Left hindlimb (tissue), 1 donor: Measurements from ENCODE around the gene ACAP1.
"Not testable (repeated sequence)": the region's sequence is repeated elsewhere in the genome, so short reads cannot be mapped to it uniquely, and the experiment has no call there.

ENCODE experiments used
- DNase-seq: peaks from one replicate; pipeline ENCODE4 v3.0.0-alpha.2; 2018

Gene ACAP1

DNA sequence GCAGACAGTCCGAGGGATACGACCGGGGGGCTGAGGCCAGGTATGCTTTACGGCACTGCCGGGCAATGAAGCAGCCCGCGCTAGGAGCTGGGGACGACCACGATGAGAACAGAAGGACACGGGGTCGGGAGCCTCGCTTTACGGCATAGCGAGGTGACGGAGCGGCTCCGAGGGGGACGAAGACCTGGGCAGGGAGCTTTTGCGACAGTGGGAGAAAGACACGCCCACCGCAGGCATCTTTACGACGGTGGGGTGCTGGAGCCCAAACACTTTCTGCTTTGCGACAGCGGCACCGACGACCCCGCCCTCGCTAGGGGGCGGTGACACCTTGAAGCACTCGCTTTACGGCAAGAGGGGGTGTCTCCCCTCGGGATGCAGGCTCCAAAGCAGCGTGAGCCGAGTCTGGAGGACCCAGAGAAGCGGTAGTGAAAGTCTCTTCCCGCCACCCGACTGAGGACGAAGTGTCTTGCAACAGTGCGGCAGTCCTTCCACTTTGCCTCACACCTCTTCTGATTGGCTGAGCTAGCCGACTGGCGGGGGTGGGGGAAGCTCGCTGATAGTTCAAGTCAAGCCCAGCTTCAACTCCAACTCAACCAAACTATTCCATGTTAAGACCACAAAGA, 6.8 kb upstream of the ACAP1 start:
- peak; percentile 99 for DNase-seq

DNA sequence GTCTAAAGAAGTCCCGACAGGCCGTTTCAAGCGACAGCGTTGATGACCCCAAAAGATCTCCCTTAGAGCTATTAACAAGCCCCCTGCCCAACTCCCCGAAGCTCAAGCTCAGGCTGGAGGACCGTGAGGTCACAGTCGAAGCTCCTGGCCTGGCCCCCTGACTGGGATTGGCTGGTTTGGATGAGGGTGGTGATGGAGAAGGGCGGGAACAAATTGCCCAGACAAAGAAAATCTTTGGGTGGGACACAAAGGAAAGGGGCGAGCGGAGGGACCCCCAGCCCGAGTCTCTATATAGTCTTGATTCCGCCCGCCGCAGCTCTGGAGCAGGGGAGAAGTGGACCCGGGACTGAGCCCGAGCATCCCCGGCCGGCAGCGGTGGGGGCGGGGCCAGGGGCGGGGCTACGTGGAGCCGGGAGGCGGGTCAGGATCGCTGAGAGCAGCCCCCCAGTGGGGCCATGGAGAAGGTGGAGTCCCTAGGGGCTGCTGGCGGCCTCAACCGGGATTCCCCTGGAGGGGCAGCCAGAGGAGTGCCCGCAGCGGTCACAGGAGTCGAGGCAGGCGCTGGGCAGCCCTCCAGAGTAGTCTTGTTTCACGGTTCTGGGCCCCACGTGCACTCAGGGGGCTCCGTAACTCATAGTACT, 6.2 kb upstream of the ACAP1 start:
- DNase-seq, result peak; percentile 91

DNA sequence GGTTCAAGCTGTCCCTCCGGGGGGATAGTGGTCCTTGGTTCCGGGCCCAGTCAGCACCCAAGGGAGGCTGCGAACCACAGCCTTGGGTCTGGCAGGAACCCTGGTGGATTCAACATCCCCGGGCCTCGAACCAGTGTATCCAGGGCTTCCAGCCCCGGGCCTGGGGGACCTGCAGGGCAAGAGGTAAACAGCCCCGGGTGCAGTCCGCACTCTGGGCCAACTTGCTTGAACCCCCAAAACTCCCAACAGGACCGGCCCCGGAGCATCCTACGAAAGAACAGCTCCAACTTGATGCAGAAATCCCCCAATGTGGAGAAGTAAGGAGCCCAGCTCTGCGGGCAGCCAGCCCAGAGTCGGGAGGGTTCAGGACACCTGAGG, 5.7 kb upstream of the ACAP1 start:
- DNase-seq, result no peak

DNA sequence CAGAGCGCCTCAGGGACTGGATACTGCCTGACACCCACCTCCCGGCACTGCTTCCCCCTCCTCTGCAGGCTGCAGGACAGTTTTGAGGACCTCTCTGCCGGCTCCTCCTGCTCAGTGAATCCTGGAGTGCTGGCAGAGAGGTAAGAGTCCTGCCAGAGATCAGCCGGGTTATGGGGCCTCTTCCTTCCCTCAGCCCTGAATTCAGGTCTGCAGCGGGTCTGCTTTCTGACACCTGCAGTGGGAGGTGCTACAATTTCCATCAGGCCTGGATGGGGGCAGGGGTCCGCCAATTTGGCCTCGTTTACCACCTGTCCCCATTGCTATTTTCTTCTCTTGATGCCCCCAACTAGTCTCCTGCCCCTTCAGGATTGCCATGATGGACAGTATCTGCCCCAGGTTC, 4.2 kb upstream of the ACAP1 start:
- no peak for DNase-seq

DNA sequence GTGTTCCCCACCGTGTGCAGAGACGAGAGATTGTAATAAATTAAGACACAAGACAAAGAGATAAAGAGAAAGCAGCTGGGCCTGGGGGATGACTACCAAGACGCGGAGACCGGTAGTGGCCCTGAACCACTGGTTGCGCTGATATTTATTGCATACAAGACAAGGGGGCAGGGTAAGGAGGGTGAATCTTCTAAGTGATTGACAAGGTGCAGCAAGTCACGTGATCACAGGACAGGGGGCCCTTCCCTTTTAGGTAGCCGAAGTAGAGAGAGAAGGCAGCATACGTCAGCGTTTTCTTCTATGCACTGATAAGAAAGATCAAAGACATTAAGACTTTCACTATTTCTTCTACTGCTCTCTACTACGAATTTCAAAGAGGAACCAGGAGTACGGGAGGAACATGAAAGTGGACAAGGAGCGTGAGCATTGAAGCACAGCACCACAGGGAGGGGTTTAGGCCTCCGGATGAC, 3.7 kb upstream of the ACAP1 start:
- DNase-seq, result not testable (repeated sequence)

DNA sequence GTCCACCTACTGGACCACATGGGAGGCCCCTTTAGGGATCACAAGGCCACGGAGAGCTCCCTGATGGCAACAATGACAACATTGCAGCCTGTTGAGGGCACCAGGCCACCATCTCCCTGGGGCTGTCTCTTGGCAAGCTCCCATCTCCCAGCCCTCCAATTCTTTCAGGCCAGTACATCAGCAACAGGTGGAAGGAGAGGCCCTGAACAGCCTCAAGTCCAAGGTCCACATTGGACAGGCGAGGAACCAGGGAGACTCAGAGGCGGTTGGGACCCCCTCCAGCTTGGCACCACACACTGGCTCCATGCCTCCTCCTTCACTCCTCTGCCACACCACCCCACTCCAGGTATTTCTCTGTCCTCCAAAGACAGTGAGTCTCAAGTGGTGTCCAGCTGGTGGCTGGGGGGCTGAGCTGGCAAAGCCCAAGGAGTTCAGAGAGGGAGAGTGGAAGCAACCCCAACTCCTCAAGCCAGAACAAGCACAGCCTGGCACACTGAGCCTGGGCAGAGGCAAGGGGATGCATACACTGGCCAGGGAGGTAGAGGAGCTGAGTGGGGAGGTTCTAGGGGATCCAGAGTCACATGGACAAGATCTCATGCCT, 1.3 kb upstream of the ACAP1 start:
- no peak for DNase-seq

DNA sequence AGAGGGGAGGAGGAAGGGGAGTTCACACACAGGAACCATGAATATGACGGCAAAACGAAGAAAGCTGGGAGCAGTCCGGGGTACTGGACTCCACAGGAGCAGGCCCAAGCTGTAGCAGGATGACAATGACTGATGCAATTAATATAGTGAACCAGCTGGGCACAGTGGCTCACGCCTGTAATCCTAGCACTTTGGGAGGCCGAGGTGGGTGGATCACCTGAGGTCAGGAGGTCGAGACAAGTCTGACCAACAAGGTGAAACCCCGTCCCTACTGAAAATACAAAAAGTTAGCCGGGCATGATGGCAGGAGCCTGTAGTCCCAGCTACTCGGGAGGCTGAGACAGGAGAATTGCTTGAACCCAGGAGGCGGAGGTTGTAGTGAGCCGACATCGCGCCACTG, 564 bp upstream of the ACAP1 start:
- DNase-seq, result not testable (repeated sequence)

DNA sequence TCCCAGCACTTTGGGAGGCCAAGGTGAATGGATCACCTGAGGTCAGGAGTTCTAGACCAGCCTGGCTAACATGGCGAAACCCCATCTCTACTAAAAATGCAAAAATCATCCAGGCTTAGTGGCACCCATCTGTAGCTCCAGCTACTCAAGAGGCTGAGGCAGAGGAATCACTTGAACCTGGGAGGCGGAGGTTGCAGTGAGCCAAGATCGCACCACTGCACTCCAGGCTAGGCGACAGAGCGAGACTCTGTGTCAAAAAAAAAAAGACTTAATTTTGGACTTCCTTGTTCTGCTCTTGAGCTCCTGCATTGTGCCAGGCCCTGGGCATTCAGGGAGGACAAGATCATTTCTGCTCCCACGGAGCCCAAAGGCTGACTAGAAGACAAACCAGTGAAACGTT, 1.3 kb downstream of the ACAP1 start:
- DNase-seq, result not testable (repeated sequence)

DNA sequence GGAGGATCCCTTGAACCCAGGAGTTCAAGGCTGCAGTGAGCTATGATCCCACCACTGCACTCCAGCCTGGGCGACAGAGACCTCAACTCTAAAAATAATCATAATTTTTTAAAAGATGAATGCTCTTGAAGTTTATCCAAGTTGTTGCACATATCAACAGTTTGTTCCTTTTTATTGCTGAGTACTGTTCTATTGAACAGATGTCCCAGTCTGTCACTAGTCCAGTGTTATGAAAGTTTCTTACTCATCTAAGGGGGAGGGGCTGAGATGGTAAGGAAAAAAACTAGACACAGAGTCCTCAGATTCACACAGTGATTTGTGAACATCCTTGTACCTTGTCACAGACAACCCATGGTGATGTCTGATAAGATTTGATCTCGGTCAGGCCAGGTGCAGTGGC, 3.9 kb downstream of the ACAP1 start:
- DNase-seq, result no peak

DNA sequence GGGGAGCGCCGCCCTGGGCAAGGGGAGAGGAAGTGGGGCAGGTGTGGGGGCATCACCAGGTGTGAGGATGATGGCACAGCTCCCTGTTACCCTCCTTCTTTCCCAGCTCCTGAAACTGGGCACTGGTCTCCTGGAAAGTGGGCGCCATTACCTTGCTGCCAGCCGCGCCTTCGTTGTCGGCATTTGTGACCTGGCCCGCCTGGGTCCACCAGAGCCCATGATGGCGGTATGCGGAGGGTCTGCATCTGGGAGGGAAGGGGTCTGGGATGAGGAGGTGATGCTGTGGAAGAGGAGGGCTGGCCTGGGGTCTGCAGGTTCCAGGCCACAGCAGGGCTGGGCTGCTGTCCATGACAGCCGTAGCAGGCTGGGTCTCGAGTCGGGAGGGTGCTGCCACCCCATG, 5.5 kb downstream of the ACAP1 start:
- no peak for DNase-seq

DNA sequence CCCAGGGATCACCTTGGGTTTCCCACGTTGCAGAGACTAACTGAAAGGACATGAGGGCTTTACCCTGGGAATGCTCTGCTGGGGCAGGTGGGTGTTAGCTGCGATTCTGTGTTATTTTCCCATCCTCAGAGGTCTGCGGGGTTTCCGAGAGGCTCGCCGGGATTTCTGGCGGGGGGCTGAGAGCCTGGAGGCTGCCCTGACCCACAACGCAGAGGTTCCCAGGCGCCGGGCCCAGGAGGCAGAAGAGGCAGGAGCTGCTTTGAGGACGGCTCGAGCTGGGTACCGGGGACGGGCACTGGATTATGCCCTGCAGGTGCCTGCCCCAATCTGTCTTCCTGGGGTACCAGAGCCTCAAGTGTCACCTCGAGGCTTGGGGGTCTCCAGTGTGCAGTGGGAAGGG, 6.9 kb downstream of the ACAP1 start:
- DNase-seq, result no peak

DNA sequence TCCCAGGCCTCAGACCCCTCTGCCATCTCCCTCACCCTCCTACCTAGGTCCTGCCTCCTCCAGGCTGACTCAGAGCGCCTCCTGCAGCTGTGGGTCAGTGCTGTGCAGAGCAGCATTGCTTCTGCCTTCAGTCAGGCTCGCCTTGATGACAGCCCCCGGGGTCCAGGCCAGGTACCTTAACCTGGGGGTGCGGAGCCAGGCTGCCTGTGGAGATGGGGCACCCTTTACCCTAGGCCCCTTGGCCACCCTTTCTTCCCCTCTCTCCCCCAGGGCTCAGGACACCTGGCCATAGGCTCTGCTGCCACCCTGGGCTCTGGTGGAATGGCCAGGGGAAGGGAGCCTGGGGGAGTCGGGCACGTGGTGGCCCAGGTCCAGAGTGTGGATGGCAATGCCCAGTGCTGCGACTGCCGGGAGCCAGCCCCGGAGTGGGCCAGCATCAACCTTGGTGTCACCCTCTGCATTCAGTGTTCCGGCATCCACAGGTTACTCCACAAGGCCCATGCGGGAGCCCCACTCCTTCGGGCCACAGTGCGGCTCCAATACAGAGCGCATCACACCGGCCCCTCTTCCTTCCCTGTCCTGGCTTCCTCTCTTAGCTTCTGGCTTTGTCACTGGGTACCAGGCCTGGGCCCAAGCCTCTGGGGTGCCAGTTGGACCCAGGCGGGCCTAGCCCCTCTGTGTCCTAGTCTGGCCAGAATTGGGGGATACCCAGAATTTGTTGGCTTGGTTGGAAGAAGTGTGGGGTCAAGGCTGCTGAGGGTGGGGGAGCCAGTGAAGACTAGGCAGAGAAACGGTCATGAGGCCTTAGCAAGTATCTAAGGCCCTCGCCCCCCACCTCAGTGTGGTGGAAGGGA, 10.7 kb downstream of the ACAP1 start:
- no peak for DNase-seq

DNA sequence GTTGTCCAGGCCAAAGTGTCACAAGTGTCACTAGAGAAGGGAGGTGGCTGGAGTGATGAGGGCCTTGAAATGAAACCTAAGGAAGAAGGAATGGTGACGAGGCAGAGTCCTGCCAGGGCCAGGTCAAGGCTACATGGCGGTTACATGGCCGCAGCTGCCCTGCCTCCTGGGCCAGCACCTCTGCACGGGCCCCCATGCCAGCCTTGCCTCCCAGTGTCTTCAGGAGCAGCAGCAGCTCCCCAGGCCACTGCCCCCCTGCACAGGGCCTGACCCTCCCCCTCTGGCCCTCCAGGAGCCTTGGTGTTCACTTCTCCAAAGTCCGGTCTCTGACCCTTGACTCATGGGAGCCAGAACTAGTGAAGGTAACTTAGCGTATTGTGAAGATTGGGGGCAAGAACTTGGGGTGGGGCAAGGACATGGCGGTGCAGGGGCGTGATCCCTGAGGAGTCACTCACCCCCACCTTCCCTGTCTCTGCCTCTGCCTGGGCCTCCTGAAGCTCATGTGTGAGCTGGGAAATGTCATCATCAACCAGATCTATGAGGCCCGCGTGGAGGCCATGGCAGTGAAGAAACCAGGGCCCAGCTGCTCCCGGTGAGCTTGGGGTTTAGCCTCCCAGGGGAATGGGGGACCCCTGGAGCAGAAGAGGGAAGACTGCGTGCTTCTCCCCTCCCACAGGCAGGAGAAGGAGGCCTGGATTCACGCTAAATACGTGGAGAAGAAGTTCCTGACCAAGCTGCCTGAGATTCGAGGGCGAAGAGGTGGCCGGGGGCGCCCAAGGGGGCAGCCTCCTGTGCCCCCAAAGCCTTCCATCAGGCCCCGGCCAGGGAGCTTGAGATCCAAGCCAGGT, 11.5 kb downstream of the ACAP1 start:
- no peak for DNase-seq

DNA sequence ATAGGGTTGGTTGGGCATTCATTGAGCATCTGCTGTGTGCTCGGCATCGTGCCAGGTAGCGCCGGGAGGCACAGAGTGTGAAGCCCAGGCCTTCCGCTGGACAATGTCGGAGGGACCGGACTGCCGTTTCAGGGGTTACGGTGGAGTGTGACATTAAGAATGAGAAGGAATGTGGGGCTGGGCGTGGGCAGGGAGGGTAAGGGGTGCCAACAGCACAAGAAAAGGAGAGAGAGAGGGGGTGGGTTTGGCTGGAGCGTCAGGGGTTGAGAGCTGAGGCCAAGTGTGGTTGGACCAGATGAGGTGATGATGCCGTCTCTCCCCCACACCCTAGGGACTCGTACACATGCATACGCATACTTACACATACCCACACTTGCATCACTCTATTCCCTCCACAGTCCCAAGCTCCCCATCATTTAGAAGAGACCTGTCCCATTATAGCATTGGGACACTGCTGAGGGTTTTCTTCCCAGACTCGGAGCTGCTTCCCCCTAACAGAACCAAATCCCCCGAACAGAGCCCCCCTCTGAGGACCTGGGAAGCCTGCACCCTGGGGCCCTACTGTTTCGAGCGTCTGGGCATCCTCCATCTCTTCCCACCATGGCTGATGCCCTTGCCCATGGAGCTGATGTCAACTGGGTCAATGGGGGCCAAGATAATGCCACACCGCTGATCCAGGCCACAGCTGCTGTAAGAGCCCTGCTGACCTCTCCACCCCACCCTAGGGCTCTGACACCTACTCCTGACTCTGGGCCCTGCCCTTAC, 12.3 kb downstream of the ACAP1 start:
- DNase-seq, result no peak

DNA sequence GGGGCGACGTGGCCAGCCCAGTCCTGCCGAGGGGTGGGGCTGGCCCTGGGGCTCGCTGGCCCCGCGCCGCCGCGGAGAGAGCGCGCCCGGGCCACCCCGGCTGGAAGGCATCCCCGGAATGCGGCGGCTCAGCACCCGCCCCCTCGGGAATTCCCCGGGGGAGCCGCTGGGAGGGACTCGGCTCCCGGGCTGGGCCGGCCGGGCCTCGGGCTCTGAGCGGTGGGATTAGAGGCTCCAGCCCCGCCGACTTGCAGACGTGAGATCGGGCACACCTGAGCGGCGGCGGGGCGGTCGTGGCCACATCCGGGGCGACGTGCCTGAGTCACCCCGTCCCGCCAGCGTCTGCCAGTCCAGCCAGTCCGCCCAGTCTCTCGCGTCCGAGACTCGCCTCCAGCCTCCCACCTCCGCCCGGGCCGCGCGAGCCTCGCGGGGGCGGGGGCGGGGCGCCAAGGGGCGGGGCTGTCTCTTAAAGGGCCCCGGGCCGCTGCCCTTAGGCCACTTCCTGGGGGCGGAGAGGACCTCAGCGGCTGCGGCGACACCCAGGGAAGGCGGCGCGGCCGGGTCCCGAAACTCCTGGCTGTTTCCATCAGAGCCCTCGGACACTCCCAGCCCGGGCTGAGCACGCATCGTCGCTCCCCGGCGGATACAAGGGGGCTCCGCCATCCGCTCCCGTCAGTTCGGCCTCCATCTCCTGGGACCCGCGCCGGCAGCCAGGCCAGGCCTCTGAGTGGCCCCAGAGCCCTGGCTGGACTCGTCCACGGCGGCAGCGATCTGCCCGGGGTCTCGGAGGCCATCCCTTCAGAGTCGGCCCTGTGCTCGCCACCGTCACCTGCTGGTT, 15.6 kb downstream of the ACAP1 start, which contains the start of gene KCTD11:
TSS of gene KCTD11 (plus strand) at position 498 of the 838 bp plus-strand sequence.
- DNase-seq, result peak; percentile 91

DNA sequence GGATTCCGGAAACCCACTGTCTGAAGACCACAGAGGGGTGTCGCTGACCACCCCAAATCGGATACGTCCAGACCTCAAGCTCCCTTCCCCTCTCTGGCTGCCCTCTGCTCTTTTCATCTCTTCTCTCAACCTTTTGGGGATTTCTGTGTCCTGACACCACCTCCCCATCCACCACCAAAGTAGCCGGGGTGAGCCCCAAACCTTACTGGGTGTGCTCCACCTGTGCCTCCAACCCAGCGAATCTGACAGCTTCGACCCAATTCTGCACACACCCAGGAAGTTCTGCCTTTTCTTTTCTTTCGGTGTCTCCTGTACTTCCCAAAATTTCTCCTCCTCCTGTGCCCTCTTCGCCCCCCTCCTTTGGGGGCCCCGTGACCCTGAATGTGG, 16.2 kb downstream of the ACAP1 start:
- DNase-seq, result no peak

DNA sequence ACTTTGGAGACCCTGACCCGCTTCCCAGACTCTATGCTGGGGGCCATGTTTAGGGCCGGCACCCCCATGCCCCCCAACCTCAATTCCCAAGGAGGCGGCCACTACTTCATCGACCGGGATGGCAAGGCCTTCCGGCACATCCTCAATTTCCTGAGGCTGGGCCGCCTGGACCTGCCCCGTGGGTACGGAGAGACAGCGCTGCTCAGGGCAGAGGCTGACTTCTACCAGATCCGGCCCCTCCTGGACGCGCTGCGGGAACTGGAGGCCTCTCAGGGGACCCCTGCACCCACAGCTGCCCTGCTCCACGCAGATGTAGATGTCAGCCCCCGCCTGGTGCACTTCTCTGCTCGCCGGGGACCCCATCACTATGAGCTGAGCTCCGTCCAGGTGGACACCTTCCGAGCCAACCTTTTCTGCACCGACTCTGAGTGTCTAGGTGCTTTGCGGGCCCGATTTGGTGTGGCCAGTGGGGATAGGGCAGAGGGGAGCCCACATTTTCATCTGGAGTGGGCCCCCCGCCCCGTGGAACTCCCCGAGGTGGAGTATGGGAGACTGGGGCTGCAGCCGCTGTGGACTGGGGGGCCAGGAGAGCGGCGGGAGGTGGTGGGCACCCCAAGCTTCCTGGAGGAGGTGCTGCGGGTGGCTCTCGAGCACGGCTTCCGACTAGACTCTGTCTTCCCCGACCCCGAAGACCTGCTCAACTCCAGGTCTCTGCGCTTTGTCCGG, 16.7 kb downstream of the ACAP1 start:
- DNase-seq, result no peak

DNA sequence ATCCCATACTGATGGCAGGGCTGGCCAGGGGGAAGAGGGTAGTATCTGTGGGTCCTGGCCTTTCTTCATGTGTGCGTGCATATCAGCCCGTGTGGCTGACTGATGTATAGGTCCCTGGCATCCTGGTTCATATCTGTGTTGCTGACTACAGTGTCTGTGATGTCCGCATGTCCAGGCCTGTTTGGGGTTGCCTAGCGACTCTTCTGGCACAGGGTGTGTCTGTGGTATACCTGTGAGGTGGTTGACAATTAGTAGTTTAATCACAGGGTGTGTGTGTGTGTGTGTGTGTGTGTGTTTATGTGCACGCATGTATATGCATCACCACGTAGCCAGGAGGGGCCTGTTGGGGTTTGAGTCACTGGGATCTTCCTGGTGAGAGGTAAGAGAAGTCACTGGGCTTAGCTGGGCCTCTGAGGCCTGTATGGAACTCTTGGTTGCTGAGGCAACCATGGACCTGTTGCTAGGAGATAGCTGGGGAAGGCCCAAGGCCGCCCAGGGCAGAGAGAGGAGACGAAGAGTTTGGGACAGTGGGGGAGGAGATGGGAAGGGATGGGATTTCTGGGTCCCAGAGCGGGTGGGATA, 18.0 kb downstream of the ACAP1 start:
- no peak for DNase-seq

DNA sequence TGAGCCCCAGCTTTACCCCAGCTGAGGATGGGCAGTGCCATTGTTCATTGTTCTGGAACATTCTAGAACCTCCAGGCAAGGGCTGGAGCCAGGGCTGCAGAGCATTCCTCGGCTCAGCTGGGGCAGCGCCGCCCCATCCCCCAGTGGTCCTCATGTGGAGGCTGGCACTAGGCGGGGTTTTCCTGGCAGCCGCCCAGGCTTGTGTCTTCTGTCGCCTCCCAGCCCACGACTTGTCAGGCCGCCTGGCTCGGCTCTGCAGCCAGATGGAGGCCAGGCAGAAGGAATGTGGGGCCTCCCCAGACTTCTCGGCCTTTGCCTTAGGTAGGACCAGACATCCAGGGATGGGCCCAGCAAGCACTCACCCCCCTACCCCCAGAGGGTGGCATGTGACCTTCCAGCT, 18.7 kb downstream of the ACAP1 start, which contains the start of gene TMEM95:
TSS of gene TMEM95 (plus strand) at position 104 of the 400 bp plus-strand sequence. CDS start at position 153, 49 bp downstream.
- DNase-seq, result no peak

DNA sequence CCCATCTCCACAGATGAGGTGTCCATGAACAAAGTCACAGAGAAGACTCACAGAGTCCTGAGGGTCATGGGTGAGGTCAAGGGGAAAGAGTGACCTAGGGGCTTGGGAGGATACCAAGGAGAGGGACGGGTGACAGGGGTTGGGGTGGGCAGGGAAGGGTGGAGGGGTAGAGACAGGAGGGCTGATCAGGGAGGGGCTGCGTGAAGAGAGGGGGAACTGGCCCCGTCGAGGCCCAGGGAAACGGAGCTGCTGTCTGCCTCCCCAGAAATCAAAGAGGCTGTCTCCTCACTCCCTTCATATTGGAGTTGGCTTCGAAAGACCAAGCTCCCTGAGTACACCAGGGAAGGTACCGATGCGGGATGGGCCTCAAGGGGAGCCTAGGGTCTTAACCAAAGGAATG, 19.2 kb downstream of the ACAP1 start:
- no peak for DNase-seq
